ENCODE data around the gene ZFP91. TPM values are rescaled to one million over a fixed set of nuclear protein-coding genes. Genes with fewer than 3 reads are reported as not detected.

The ZFP91 gene
- total RNA-seq, 4 donors from 2014 or later: 45.0 to 47.7 (median 47.2) TPM

- peak overlapping the region in 3 of 4 donors; percentile 99 to 100 (median 100) for H3K27ac ChIP-seq
- peak; percentile 41 to 75 for DNase-seq (ENCODE audit: low spot score in 2 of 2)
These were observed 5.3 kb upstream of the ZFP91 start for GRCh38 chr11:58573451-58574104.

GRCh38 chr11:58574881-58575280 is 4.0 kb upstream of the ZFP91 start:
- no peaks in the 10 kb centered on the region for H3K27me3 ChIP-seq
- H3K27ac ChIP-seq: peak overlapping the region in 3 of 4 donors; percentile 99 to 100 (median 100)
- no peaks in the 10 kb centered on the region for H3K9me3 ChIP-seq
- peak overlapping the region in 3 of 4 donors; percentile 3 to 27 (median 24) for H3K4me3 ChIP-seq
- DNase-seq (ENCODE audit: low spot score in 2 of 2): no peak
- H3K36me3 ChIP-seq: peaks cover 0 to 4% (median 0%) of the 10 kb centered on the region in 3 donors
- peaks cover 0 to 60% (median 34%) of the 10 kb centered on the region in 4 donors for H3K4me1 ChIP-seq
- TF ChIP-seq CTCF (IDR thresholded peaks at IDR 0.05) (no peak), EP300 (IDR thresholded peaks at IDR 0.05) (no peak), POLR2A (IDR thresholded peaks at IDR 0.05) (no peak)

More at GRCh38 chr11:58573451-58574104, 5.3 kb upstream of the ZFP91 start:
- Histone ChIP-seq H3K4me1 (peaks cover 0 to 60% (median 34%) of the 10 kb centered on the region in 4 donors), H3K27me3 (no peaks in the 10 kb centered on the region), H3K4me3 (no peak overlapping the region), H3K36me3 (peaks cover 0 to 17% (median 0%) of the 10 kb centered on the region in 3 donors), H3K9me3 (no peaks in the 10 kb centered on the region)
- no peak for TF ChIP-seq POLR2A (IDR thresholded peaks at IDR 0.05)
- no peak for TF ChIP-seq CTCF (IDR thresholded peaks at IDR 0.05)
- TF ChIP-seq EP300 (IDR thresholded peaks at IDR 0.05): peak in 1 of 2 donors; percentile 64
- WGBS, 2 donors: 57 to 60% methylated on average over 4 of the region's 4 CpGs

GRCh38 chr11:58575377-58576020 is 3.4 kb upstream of the ZFP91 start, which contains the start of gene LPXN:
TSS of gene LPXN (minus strand) at chr11:58575856. CDS start at chr11:58575772, 84 bp downstream.
- Histone ChIP-seq H3K27me3 (no peaks in the 10 kb centered on the region), H3K27ac (peak within 1 kb of the TSS; percentile 99 to 100 (median 100)), H3K4me3 (peak within 1 kb of the TSS in 3 of 4 donors; percentile 3 to 27 (median 24)), H3K9me3 (no peaks in the 10 kb centered on the region), H3K36me3 (no peaks in the 10 kb centered on the region), H3K4me1 (peaks cover 0 to 64% (median 38%) of the 10 kb centered on the region in 4 donors)
- TF ChIP-seq POLR2A (IDR thresholded peaks at IDR 0.05): no peak
- TF ChIP-seq CTCF (IDR thresholded peaks at IDR 0.05): no peak
- peak in 1 of 2 donors; percentile 54 for TF ChIP-seq EP300 (IDR thresholded peaks at IDR 0.05)
- WGBS, 2 donors: 30 to 32% methylated on average over 6 of the region's 6 CpGs
- peak in 1 of 2 donors; percentile 14 for DNase-seq (ENCODE audit: low spot score in 2 of 2)

- no peaks in the 10 kb centered on the region for H3K9me3 ChIP-seq
- H3K4me1 ChIP-seq: peaks cover 0 to 72% (median 46%) of the 10 kb centered on the region in 4 donors
- H3K27ac ChIP-seq: peak overlapping the region; percentile 99 to 100 (median 100)
- no peaks in the 10 kb centered on the region for H3K36me3 ChIP-seq
- no peak for DNase-seq (ENCODE audit: low spot score in 2 of 2)
- TF ChIP-seq EP300 (IDR thresholded peaks at IDR 0.05) (no peak), CTCF (IDR thresholded peaks at IDR 0.05) (peak; percentile 11 to 56 (median 27))
- WGBS, 2 donors: 18 to 24% methylated on average over 4 of the region's 4 CpGs
- H3K27me3 ChIP-seq: no peaks in the 10 kb centered on the region
- peak overlapping the region; percentile 80 to 100 (median 98) for H3K4me3 ChIP-seq
These were observed 1.9 kb upstream of the ZFP91 start for GRCh38 chr11:58576887-58577471.

Measured in tibial nerve (tissue), 4 donors.